Brain microvascular endothelial cell (primary cell): ENCODE data around the gene ZNF598.
"Not testable (repeated sequence)": the region's sequence is repeated elsewhere in the genome, so short reads cannot be mapped to it uniquely, and the experiment has no call there.

Source experiments
- DNase-seq: peaks from one replicate; pipeline ENCODE4 v3.0.0-alpha.2; 2020
- H3K27ac ChIP-seq: fragments of 250-450 bp; sonication (Bioruptor Pico); 2 replicates; pipeline ENCODE4 v1.5.1; 2020; ENCODE audit warnings: mild to moderate bottlenecking, moderate library complexity
- H3K27me3 ChIP-seq: fragments of 250-450 bp; sonication (Bioruptor Pico); replicated peaks from 2 replicates; pipeline ENCODE4 v1.5.1; 2020; ENCODE audit warnings: mild to moderate bottlenecking
- H3K36me3 ChIP-seq: fragments of 250-450 bp; sonication (Bioruptor Pico); replicated peaks from 2 replicates; pipeline ENCODE4 v1.5.1; 2020; ENCODE audit warnings: mild to moderate bottlenecking
- H3K4me3 ChIP-seq: 2 replicates; pipeline ENCODE4 v1.5.1; 2011; ENCODE audit warnings: low read depth, mild to moderate bottlenecking, control low read depth, low read length, moderate library complexity
- CTCF ChIP-seq: IDR thresholded peaks from 2 replicates; pipeline ENCODE4 v1.5.1; 2011; ENCODE audit warnings: low read depth, mild to moderate bottlenecking, moderate library complexity, low read length, control low read depth, inconsistent platforms; ENCODE audit errors: missing control alignments
- in situ Hi-C: cut with HindIII; loops from 2 replicates; pipeline ENCODE4 v1.10.0; 2017; ENCODE audit warnings: low sequenced_read_pairs, low pct_ligation_motif_present

ZNF598 gene

DNA sequence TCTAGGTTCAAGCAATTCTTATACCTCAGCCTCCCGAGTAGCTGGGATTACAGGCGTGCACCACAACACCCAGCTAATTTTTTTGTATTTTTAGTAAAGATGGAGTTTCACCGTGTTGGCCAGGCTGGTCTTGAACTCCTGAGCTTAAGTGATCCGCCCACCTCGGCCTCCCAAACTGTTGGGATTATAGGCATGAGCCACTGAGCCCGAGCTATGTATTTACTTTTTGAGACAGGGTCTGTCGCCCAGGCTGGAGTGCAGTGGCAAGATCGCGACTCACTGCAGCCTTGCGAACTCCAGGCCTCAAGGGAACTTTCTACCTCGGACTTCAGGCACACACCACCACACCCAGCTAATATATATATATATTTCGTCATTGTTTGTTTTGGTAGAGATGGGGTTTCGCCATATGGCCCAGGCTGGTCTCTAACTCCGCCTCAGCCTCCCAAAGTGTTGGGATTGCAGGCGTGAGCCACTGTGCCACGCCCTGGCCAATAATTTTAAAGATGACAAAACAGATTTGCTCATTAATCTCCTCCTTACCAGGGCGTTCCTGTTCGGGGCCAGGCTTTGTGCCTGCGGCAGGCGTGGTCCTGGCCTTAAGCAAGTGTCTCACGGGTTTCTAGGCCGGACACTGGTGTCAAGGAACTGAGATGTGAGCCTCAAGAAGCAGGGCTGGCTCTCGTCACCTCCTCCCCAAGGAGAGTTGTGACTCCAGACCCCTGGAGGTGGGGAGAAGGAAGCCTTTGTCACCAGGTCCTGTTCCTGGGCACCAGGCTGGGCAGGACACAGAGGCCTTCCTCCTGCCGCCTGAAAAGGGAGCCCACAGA lies 5.7 kb upstream of the ZNF598 start:
- H3K36me3 ChIP-seq: no peaks in the 10 kb centered on the region
- H3K27ac ChIP-seq: no peak overlapping the region
- no peak for TF ChIP-seq CTCF
- DNase-seq: no peak
- in situ Hi-C loops: no loop called here
- peaks cover 9% of the 10 kb centered on the region for H3K27me3 ChIP-seq
- no peak overlapping the region for H3K4me3 ChIP-seq

DNA sequence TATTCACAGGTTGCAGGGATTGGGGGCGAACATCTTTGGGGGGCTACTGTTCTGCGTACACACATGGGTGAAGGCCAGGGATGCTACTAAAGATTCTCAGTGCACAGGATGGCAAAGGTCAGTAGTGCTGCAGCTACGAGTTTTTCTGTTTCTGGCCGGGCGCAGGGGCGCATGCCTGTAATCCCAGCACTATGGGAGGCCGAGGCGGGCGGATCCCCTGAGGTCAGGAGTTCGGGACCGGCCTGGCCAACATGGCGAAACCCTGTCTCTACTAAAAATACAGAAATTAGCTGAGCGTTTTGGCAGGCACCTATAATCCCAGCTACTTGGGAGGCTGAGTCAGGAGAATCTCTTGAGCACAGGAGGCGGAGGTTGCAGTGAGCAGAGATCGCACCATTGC lies 3.9 kb upstream of the ZNF598 start:
- Histone ChIP-seq H3K27me3 (no peaks in the 10 kb centered on the region), H3K36me3 (no peaks in the 10 kb centered on the region), H3K27ac (no peak overlapping the region), H3K4me3 (no peak overlapping the region)
- DNase-seq: no peak
- TF ChIP-seq CTCF: no peak
- in situ Hi-C loops: no loop called here

DNA sequence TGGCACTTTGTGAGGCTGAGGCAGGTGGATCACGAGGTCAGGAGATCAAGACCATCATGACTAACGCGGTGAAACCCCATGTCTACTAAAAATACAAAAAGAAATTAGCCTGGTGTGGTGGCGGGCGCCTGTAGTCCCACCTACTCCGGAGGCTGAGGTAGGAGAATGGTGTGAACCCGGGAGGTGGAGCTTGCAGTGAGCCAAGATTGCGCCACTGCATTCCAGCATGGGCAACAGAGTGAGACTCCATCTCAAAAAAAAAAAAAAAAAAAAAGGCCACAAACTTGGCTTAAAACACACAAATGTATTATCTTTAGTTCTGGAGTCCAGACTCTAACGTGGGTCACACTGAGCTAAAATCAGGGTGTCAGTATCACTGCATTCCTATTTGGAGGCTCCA lies 2.1 kb upstream of the ZNF598 start:
- H3K27ac ChIP-seq, H3K27me3 ChIP-seq, H3K36me3 ChIP-seq, DNase-seq, H3K4me3 ChIP-seq, in situ Hi-C loops: not testable (repeated sequence)

GRCh38 chr16:2009164-2009711 lies 383 bp downstream of the ZNF598 start:
- Histone ChIP-seq H3K27ac (peak overlapping the region; percentile 69), H3K4me3 (peak overlapping the region; percentile 73), H3K36me3 (no peaks in the 10 kb centered on the region), H3K27me3 (no peaks in the 10 kb centered on the region)
- in situ Hi-C loops: no loop called here
- no peak for TF ChIP-seq CTCF
- DNase-seq: no peak

DNA sequence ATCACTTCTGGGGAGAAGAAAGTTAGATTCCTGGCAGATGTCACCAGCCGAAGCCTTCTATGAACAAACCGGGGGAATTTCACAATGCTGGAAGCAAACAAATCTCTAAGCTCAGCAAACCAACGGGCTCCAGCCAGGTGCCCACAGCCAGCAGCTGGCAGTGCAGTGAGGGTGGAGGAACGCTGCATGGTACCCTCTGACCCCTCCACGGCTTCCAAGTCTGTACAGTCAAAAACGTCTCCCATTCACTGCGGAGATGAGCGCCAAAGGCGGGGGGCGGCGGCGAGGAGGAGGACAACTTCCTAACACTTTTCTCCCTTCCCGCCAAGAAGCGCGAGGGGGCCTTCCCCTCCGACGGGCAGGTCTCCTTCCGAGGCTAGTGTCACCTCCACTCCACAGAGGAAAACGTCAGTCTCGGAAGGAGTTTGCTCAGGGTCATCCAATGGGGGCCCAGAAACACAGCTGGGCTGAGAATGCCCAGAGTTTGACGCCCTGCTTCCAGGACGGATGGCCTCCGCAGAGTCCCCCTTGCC lies 924 bp downstream of the ZNF598 start:
- Histone ChIP-seq H3K27ac (peak overlapping the region; percentile 69), H3K27me3 (no peaks in the 10 kb centered on the region), H3K36me3 (no peaks in the 10 kb centered on the region), H3K4me3 (peak overlapping the region; percentile 73)
- TF ChIP-seq CTCF: no peak
- no peak for DNase-seq
- in situ Hi-C loops: no loop called here

DNA sequence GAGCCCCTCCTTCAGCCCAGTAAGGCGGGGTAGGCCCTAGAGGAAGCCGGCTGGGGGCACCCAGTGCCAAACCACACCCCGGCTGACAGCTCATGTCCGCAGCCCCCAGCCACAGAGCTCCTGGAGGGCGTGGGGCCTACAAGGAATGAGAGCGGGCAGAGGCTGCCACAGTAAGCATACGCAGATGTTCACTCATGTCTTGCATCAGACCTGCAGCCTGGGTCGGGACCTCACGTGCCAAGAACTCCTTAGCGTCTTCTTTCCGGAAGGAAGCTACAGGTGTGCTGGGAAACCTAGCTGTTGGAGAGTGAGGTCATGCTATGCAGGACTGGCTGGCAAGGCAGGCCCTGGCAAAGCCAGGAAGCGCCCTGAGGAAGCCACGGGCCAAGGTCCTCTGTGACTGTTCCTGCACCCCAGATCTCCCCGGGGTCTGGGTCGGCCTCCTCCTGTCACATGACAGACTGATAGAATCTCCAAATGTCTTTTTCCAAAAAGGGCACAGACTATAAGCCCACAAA lies 1.6 kb downstream of the ZNF598 start:
- peaks cover 6% of the 10 kb centered on the region for H3K36me3 ChIP-seq
- H3K27me3 ChIP-seq: no peaks in the 10 kb centered on the region
- H3K27ac ChIP-seq: no peak overlapping the region
- peak overlapping the region; percentile 73 for H3K4me3 ChIP-seq
- TF ChIP-seq CTCF: no peak
- DNase-seq: no peak
- in situ Hi-C loops: no loop called here
